Urinary bladder (tissue), 4 donors: ENCODE results near the gene RASAL3. TPM values are rescaled to one million over a fixed set of nuclear protein-coding genes. Genes with fewer than 3 reads are reported as not detected.

Source experiments
- DNase-seq: peaks from one replicate; pipeline ENCODE4 v3.0.0-alpha.2; 2015; ENCODE audit errors: extremely low spot score
- H3K27ac ChIP-seq: one replicate; pipeline ENCODE4 v1.5.1; 2013; ENCODE audit warnings: low read depth, mild to moderate bottlenecking, moderate library complexity
- H3K36me3 ChIP-seq: one replicate; pipeline ENCODE4 v1.6.1; 2013; ENCODE audit warnings: mild to moderate bottlenecking, moderate library complexity; ENCODE audit not compliant: insufficient read depth
- H3K4me1 ChIP-seq: one replicate; pipeline ENCODE4 v1.6.1; 2013; ENCODE audit warnings: mild to moderate bottlenecking, moderate library complexity; ENCODE audit not compliant: insufficient read depth
- H3K4me3 ChIP-seq: one replicate; pipeline ENCODE4 v1.5.1; 2013; ENCODE audit warnings: low read depth, low read length
- WGBS: extraction: QIAGEN DNeasy Blood & Tissue Kit; methylation state at CpG from one replicate; pipeline ENCODE4 v1.1.7; 2013; 5-methylcytosine and 5-hydroxymethylcytosine counted together
- polyA plus RNA-seq: library from polyadenylated mRNA; stranded (reverse); fragments of 200-250 nt; gene quantifications from one replicate; pipeline ENCODE4 v1.2.3, GENCODE V29; 2013
- total RNA-seq: library from RNA; depleted of rRNA; stranded (reverse); fragments of >200 nt; gene quantifications from one replicate; pipeline ENCODE4 v1.2.3, GENCODE V29; 2014
- donor health status: healthy with polysubstance abuse.
- donor health status: healthy.

RASAL3 gene
- total and polyA plus RNA-seq, 2 donors: 0.85 to 1.8 TPM

- Histone ChIP-seq H3K36me3 (no peaks in the 10 kb centered on the region), H3K27ac (no peak overlapping the region), H3K4me1 (no peaks in the 10 kb centered on the region), H3K4me3 (no peak overlapping the region)
- WGBS: 93% methylated on average over 38 of the region's 38 CpGs
- no peak for DNase-seq
Observed at GRCh38 chr19:15439821-15440641, 24.3 kb downstream of the RASAL3 start.

- WGBS: 85% methylated on average over 25 of the region's 25 CpGs
- no peak for DNase-seq
- H3K27ac ChIP-seq: no peak overlapping the region
- H3K4me3 ChIP-seq: no peak overlapping the region
- H3K4me1 ChIP-seq: no peaks in the 10 kb centered on the region
- H3K36me3 ChIP-seq: no peaks in the 10 kb centered on the region
Observed at GRCh38 chr19:15439078-15439799, 25.1 kb downstream of the RASAL3 start.

GRCh38 chr19:15438577-15438976, 25.8 kb downstream of the RASAL3 start:
- 95% methylated on average over 27 of the region's 27 CpGs for WGBS
- DNase-seq: no peak

DNA sequence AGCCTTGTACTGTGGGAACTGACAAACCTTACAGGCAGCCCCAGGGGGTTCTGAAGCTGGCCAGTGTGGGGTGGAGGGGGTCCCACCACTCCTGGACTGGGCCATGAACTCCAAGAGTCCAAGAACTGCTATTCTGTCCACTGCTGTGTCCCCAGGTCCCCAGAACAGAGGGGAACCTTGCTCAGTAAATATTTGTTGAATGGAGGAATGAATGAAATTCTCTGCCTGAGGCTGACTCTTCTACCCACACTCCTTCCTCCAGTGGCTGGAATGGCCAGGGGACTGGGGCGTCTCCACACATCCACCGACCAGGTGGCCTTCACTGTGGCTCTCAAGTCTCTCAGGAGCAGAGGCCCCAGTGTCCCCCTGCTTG, 26.2 kb downstream of the RASAL3 start:
- Histone ChIP-seq H3K36me3 (no peaks in the 10 kb centered on the region), H3K27ac (no peak overlapping the region), H3K4me1 (no peaks in the 10 kb centered on the region), H3K4me3 (no peak overlapping the region)
- 94% methylated on average over 2 of the region's 2 CpGs for WGBS
- DNase-seq: no peak

More at GRCh38 chr19:15438577-15438976, 25.8 kb downstream of the RASAL3 start:
- Histone ChIP-seq H3K27ac (no peak overlapping the region), H3K36me3 (no peaks in the 10 kb centered on the region), H3K4me1 (no peaks in the 10 kb centered on the region), H3K4me3 (no peak overlapping the region)

GRCh38 chr19:15437355-15438123, 26.8 kb downstream of the RASAL3 start:
- no peaks in the 10 kb centered on the region for H3K36me3 ChIP-seq
- 72% methylated on average over 10 of the region's 10 CpGs for WGBS
- H3K4me1 ChIP-seq: no peaks in the 10 kb centered on the region
- H3K4me3 ChIP-seq: no peak overlapping the region
- no peak overlapping the region for H3K27ac ChIP-seq
- no peak for DNase-seq

GRCh38 chr19:15436826-15437110, 27.6 kb downstream of the RASAL3 start:
- H3K27ac ChIP-seq: no peak overlapping the region
- 88% methylated on average over 15 of the region's 15 CpGs for WGBS
- H3K36me3 ChIP-seq: no peaks in the 10 kb centered on the region
- no peak overlapping the region for H3K4me3 ChIP-seq
- no peak for DNase-seq
- H3K4me1 ChIP-seq: no peaks in the 10 kb centered on the region

DNA sequence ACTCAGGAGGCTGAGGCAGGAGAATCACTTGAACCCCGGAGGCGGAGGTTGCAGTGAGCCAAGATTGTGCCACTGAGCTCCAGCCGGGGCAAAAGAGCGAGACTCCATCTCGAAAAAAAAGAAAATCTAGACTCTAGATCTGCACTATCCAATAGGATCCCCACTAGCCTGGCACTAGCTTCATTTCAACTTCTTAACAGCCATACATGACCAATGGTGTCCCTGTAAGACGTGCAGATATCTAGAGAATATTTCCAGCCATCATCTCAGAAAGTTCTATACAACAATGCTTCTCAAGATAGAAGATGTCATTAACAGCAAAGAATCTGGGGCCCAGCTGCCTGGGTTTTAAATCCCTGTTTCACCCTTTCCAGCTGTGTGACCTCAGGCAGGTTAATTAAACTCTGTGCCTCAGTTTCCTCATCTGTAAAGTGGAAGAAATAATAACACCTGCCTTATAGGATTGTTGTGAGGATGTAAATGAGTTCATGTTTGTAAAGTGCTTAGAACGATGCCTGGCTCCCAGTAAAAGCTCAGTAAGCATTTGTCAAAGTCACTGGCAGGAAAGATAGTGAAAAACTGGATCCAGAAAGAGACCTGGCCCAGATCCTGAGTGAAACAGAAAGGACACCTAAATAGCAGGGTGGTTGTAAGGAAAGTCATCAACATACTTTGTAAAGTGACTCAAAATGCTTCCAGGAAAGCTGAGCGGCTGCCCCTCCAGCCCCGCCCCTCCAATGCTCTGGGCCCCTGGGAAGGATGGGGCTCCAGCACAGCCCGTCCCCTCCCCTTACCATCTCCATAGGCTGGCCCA, 28.1 kb downstream of the RASAL3 start:
- H3K36me3 ChIP-seq: no peaks in the 10 kb centered on the region
- WGBS: 88% methylated on average over 10 of the region's 10 CpGs
- no peak for DNase-seq
- H3K27ac ChIP-seq: no peak overlapping the region
- H3K4me1 ChIP-seq: no peaks in the 10 kb centered on the region
- H3K4me3 ChIP-seq: no peak overlapping the region

- peak overlapping the region; percentile 93 for H3K4me3 ChIP-seq
- no peaks in the 10 kb centered on the region for H3K36me3 ChIP-seq
- H3K27ac ChIP-seq: no peak overlapping the region
- no peaks in the 10 kb centered on the region for H3K4me1 ChIP-seq
- WGBS: 69% methylated on average over 8 of the region's 8 CpGs
- no peak for DNase-seq
Observed at GRCh38 chr19:15433519-15434069, 30.8 kb downstream of the RASAL3 start.

GRCh38 chr19:15432629-15433518, 31.5 kb downstream of the RASAL3 start:
- Histone ChIP-seq H3K27ac (peak overlapping the region; percentile 53), H3K4me1 (no peaks in the 10 kb centered on the region), H3K4me3 (peak overlapping the region; percentile 93), H3K36me3 (no peaks in the 10 kb centered on the region)
- peak; percentile 67 for DNase-seq
- 1% methylated on average over 75 of the region's 75 CpGs for WGBS

GRCh38 chr19:15432018-15432494, 32.3 kb downstream of the RASAL3 start:
- H3K27ac ChIP-seq: no peak overlapping the region

DNA sequence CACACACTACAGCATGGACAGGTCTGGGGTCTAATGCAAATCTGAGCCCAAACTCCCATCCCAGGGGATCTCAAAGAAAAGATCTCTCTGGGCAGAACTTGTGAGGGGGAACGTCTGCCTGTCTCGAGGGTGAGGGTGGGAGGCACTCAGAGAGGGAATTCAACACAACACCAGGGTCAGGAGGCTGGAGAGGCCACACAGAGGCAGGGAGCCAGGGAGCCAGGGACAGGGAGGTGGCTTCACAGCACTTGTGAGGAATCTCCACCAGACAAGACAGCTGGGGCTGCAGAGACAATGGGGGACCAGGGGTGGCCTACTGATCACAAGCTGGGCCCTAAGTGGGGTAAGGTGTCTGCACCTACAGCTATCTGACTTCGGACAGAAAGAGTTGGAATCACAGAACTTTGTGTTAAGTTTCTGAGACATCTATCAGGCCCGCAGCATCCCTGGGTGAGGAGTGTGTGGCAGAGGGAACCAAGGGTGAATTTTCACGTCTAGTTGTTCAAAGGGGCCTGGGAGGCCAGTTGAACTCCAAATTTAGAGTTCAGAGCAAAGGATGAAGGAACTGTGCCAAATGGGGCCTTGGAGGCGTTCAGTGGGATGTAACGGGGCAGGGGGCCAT, 32.8 kb downstream of the RASAL3 start:
- H3K4me3 ChIP-seq: peak overlapping the region; percentile 93
- 15% methylated on average over 7 of the region's 7 CpGs for WGBS
- no peak overlapping the region for H3K27ac ChIP-seq
- no peaks in the 10 kb centered on the region for H3K4me1 ChIP-seq
- DNase-seq: no peak
- peaks cover 4% of the 10 kb centered on the region for H3K36me3 ChIP-seq

More at GRCh38 chr19:15432018-15432494, 32.3 kb downstream of the RASAL3 start:
- WGBS: 1% methylated on average over 44 of the region's 44 CpGs
- Histone ChIP-seq H3K4me3 (peak overlapping the region; percentile 93), H3K36me3 (no peaks in the 10 kb centered on the region), H3K4me1 (no peaks in the 10 kb centered on the region)
- no peak for DNase-seq
